Measurements from ENCODE around the gene AFAP1. TPM values are rescaled to one million over a fixed set of nuclear protein-coding genes. Genes with fewer than 3 reads are reported as not detected.

The AFAP1 gene
- total and polyA plus RNA-seq, 2 donors (not counting 1 experiment from before 2014, with no cell fraction given), result 0.03 to 0.44 TPM

- Histone ChIP-seq H3K4me3 (ENCODE audit: control extremely low read depth in 1 of 5, extremely low read depth in 1 of 5, insufficient read depth in 1 of 5, low read depth in 2 of 5, low read length in 4 of 5) (no peak overlapping the region), H3K79me2 (ENCODE audit: control insufficient read depth, insufficient read depth, low read length) (no peaks in the 10 kb centered on the region), H4K20me1 (ENCODE audit: control insufficient read depth, insufficient read depth, low read length, poor library complexity, severe bottlenecking) (no peaks in the 10 kb centered on the region), H3K27me3 (replicated peaks in 1 of 4; ENCODE audit: control extremely low read depth in 1 of 4, control insufficient read depth in 3 of 4, insufficient read depth in 4 of 4, low read length in 3 of 4) (no peaks in the 10 kb centered on the region), H3K27ac (ENCODE audit: low read length in 2 of 2) (no peak overlapping the region), H3K9ac (ENCODE audit: low read length) (no peak overlapping the region), H3K36me3 (replicated peaks in 1 of 2; ENCODE audit: control extremely low read depth in 1 of 2, control insufficient read depth in 1 of 2, extremely low read depth in 1 of 2, insufficient read depth in 2 of 2, low read length in 1 of 2) (no peaks in the 10 kb centered on the region), H3K4me1 (ENCODE audit: control insufficient read depth in 2 of 2, insufficient read depth in 2 of 2, low read length in 2 of 2) (peaks cover 9% of the 10 kb centered on the region in 2 donors), H3K4me2 (replicated peaks; ENCODE audit: low read depth, low read length, poor library complexity, severe bottlenecking) (no peak overlapping the region), H2AFZ (ENCODE audit: insufficient read depth, low read depth, low read length, poor library complexity, severe bottlenecking) (no peak overlapping the region), H3K9me3 (ENCODE audit: control extremely low read depth in 1 of 3, control insufficient read depth in 2 of 3, insufficient read depth in 1 of 3, low read length in 2 of 3) (no peaks in the 10 kb centered on the region)
- Mint-ChIP-seq H3K4me3 (no peak overlapping the region), H3K4me1 (peaks cover 9% of the 10 kb centered on the region), H3K27me3 (peaks cover 20% of the 10 kb centered on the region), H3K9me3 (ENCODE audit: insufficient read depth) (no peaks in the 10 kb centered on the region), H3K27ac (no peak overlapping the region)
- WGBS (ENCODE audit: insufficient coverage), result 75% methylated on average over 2 of the region's 5 CpGs
- DNase-seq (no peak), ATAC-seq (ENCODE audit: low read depth) (no peak)
- TF ChIP-seq EZH2 (IDR thresholded peaks at IDR 0.05; ENCODE audit: borderline replicate concordance, insufficient read depth, low read depth, low read length, poor library complexity, severe bottlenecking) (no peak), CTCF (IDR thresholded peaks at IDR 0.05) (no peak)
- ChIA-PET POLR2A (no interaction called here), CTCF (no interaction called here)
- intact Hi-C loops (cut with micrococcal nuclease), result no loop called here
These were observed 24.8 kb upstream of the AFAP1 start for GRCh38 chr4:7964459-7964858.

- TF ChIP-seq EZH2 (IDR thresholded peaks at IDR 0.05; ENCODE audit: borderline replicate concordance, insufficient read depth, low read depth, low read length, poor library complexity, severe bottlenecking), result no peak
- TF ChIP-seq CTCF (IDR thresholded peaks at IDR 0.05), result no peak
- Histone ChIP-seq H2AFZ (ENCODE audit: insufficient read depth, low read depth, low read length, poor library complexity, severe bottlenecking) (no peak overlapping the region), H3K4me3 (ENCODE audit: control extremely low read depth in 1 of 5, extremely low read depth in 1 of 5, insufficient read depth in 1 of 5, low read depth in 2 of 5, low read length in 4 of 5) (no peak overlapping the region), H3K9ac (ENCODE audit: low read length) (no peak overlapping the region), H3K27me3 (replicated peaks in 1 of 4; ENCODE audit: control extremely low read depth in 1 of 4, control insufficient read depth in 3 of 4, insufficient read depth in 4 of 4, low read length in 3 of 4) (peaks cover 0 to 3% (median 0%) of the 10 kb centered on the region in 4 experiments), H3K9me3 (ENCODE audit: control extremely low read depth in 1 of 3, control insufficient read depth in 2 of 3, insufficient read depth in 1 of 3, low read length in 2 of 3) (no peaks in the 10 kb centered on the region), H3K4me1 (ENCODE audit: control insufficient read depth in 2 of 2, insufficient read depth in 2 of 2, low read length in 2 of 2) (peaks cover 9% of the 10 kb centered on the region in 2 donors), H3K4me2 (replicated peaks; ENCODE audit: low read depth, low read length, poor library complexity, severe bottlenecking) (no peak overlapping the region), H4K20me1 (ENCODE audit: control insufficient read depth, insufficient read depth, low read length, poor library complexity, severe bottlenecking) (no peaks in the 10 kb centered on the region), H3K36me3 (replicated peaks in 1 of 2; ENCODE audit: control extremely low read depth in 1 of 2, control insufficient read depth in 1 of 2, extremely low read depth in 1 of 2, insufficient read depth in 2 of 2, low read length in 1 of 2) (no peaks in the 10 kb centered on the region), H3K27ac (ENCODE audit: low read length in 2 of 2) (no peak overlapping the region), H3K79me2 (ENCODE audit: control insufficient read depth, insufficient read depth, low read length) (no peaks in the 10 kb centered on the region)
- ATAC-seq (ENCODE audit: low read depth) (no peak), DNase-seq (no peak)
- Mint-ChIP-seq H3K4me1 (peaks cover 9% of the 10 kb centered on the region), H3K4me3 (no peak overlapping the region), H3K27ac (no peak overlapping the region), H3K27me3 (peaks cover 24% of the 10 kb centered on the region), H3K9me3 (ENCODE audit: insufficient read depth) (no peaks in the 10 kb centered on the region)
- WGBS (ENCODE audit: insufficient coverage), result 92% methylated on average over 8 of the region's 12 CpGs
- intact Hi-C loops (cut with micrococcal nuclease), result no loop called here
- POLR2A ChIA-PET, result no interaction called here
- CTCF ChIA-PET, result no interaction called here
These were observed 24.0 kb upstream of the AFAP1 start for GRCh38 chr4:7963691-7964090.

Data from B cell (primary cell).